H9 (cell line): ENCODE measurements around the gene HPCAL1. TPM values are rescaled to one million over a fixed set of nuclear protein-coding genes. Genes with fewer than 3 reads are reported as not detected.

Source experiments
- DNase-seq: peaks from one replicate; pipeline ENCODE4 v3.0.0-alpha.2; 2017
- H2AFZ ChIP-seq: one replicate; pipeline ENCODE4 v1.6.1; 2013; ENCODE audit warnings: mild to moderate bottlenecking, low read length, control low read depth, moderate library complexity
- H2AK5ac ChIP-seq: 2 replicates; pipeline ENCODE4 v1.6.1; 2013; ENCODE audit warnings: low read length, control low read depth, mixed read lengths; ENCODE audit not compliant: insufficient read length
- H2BK120ac ChIP-seq: one replicate; pipeline ENCODE4 v1.6.1; 2013; ENCODE audit warnings: low read depth, mild to moderate bottlenecking, low read length, control low read depth, inconsistent platforms; ENCODE audit not compliant: poor library complexity, severe bottlenecking
- H2BK12ac ChIP-seq: 2 replicates; pipeline ENCODE4 v1.6.1; 2013; ENCODE audit warnings: low read length, control low read depth, mixed read lengths, low read depth; ENCODE audit not compliant: insufficient read length
- H2BK15ac ChIP-seq: 2 replicates; pipeline ENCODE4 v1.6.1; 2013; ENCODE audit warnings: low read depth, low read length, control low read depth
- H2BK20ac ChIP-seq: one replicate; pipeline ENCODE4 v1.6.1; 2013; ENCODE audit warnings: low read depth, mild to moderate bottlenecking, low read length, control low read depth, inconsistent platforms; ENCODE audit not compliant: poor library complexity, severe bottlenecking
- H2BK5ac ChIP-seq: 2 replicates; pipeline ENCODE4 v1.6.1; 2013; ENCODE audit warnings: low read length, control low read depth, mixed read lengths; ENCODE audit not compliant: insufficient read length
- H3K14ac ChIP-seq: 2 replicates; pipeline ENCODE4 v1.6.1; 2013; ENCODE audit warnings: low read length, control low read depth; ENCODE audit not compliant: insufficient read depth
- H3K18ac ChIP-seq: 2 replicates; pipeline ENCODE4 v1.6.1; 2013; ENCODE audit warnings: low read depth, mild to moderate bottlenecking, mixed read lengths, low read length, control low read depth; ENCODE audit not compliant: insufficient read length
- H3K23ac ChIP-seq: 2 replicates; pipeline ENCODE4 v1.6.1; 2013; ENCODE audit warnings: low read length, control low read depth, mixed read lengths, low read depth; ENCODE audit not compliant: insufficient read length
- H3K23me2 ChIP-seq: 2 replicates; pipeline ENCODE4 v1.6.1; 2013; ENCODE audit warnings: low read depth, mild to moderate bottlenecking, mixed read lengths, low read length, control low read depth; ENCODE audit not compliant: insufficient read length, poor library complexity, severe bottlenecking
- H3K27ac ChIP-seq: 2 replicates; pipeline ENCODE4 v1.5.1; 2013; ENCODE audit warnings: low read length, control low read depth, mixed read lengths, low read depth; ENCODE audit not compliant: insufficient read length
- H3K27me3 ChIP-seq: 2 replicates; pipeline ENCODE4 v1.6.1; 2013; ENCODE audit warnings: low read length, control low read depth, inconsistent platforms; ENCODE audit not compliant: insufficient read depth
- H3K4ac ChIP-seq: 2 replicates; pipeline ENCODE4 v1.6.1; 2013; ENCODE audit warnings: low read depth, mild to moderate bottlenecking, control low read depth, inconsistent platforms, low read length, moderate library complexity
- H3K4me1 ChIP-seq: 2 replicates; pipeline ENCODE4 v1.6.1; 2013; ENCODE audit warnings: low read length, control low read depth, inconsistent platforms; ENCODE audit not compliant: insufficient read depth
- H3K4me2 ChIP-seq: 2 replicates; pipeline ENCODE4 v1.6.1; 2013; ENCODE audit warnings: low read length, control low read depth, mixed read lengths; ENCODE audit not compliant: insufficient read length, insufficient read depth
- H3K56ac ChIP-seq: 2 replicates; pipeline ENCODE4 v1.6.1; 2013; ENCODE audit warnings: low read depth, mild to moderate bottlenecking, mixed read lengths, low read length, control low read depth; ENCODE audit not compliant: insufficient read length
- H3K79me1 ChIP-seq: 2 replicates; pipeline ENCODE4 v1.6.1; 2013; ENCODE audit warnings: low read depth, mild to moderate bottlenecking, moderate library complexity, low read length, control low read depth, inconsistent platforms; ENCODE audit not compliant: insufficient read depth, poor library complexity, severe bottlenecking
- H3K79me2 ChIP-seq: 2 replicates; pipeline ENCODE4 v1.6.1; 2013; ENCODE audit warnings: low read length, control low read depth, inconsistent platforms; ENCODE audit not compliant: insufficient read depth
- H3K9ac ChIP-seq: 2 replicates; pipeline ENCODE4 v1.6.1; 2013; ENCODE audit warnings: low read length, control low read depth, mixed read lengths; ENCODE audit not compliant: insufficient read length; ENCODE audit errors: extremely low read depth
- H3K9me3 ChIP-seq: one replicate; pipeline ENCODE4 v1.6.1; 2013; ENCODE audit warnings: low read depth, low read length, inconsistent platforms; ENCODE audit not compliant: control insufficient read depth
- H3T11ph ChIP-seq: one replicate; pipeline ENCODE4 v1.6.1; 2013; ENCODE audit warnings: mild to moderate bottlenecking, low read length, control low read depth, inconsistent platforms
- H4K20me1 ChIP-seq: one replicate; pipeline ENCODE4 v1.6.1; 2013; ENCODE audit not compliant: control insufficient read depth, insufficient read length, insufficient read depth
- H4K5ac ChIP-seq: 2 replicates; pipeline ENCODE4 v1.6.1; 2013; ENCODE audit warnings: low read depth, mild to moderate bottlenecking, mixed read lengths, low read length, control low read depth; ENCODE audit not compliant: insufficient read length
- H4K8ac ChIP-seq: replicated peaks from 2 replicates; pipeline ENCODE4 v1.6.1; 2013; ENCODE audit warnings: low read length, control low read depth, mixed read lengths, low read depth; ENCODE audit not compliant: insufficient read length
- H4K91ac ChIP-seq: 2 replicates; pipeline ENCODE4 v1.6.1; 2013; ENCODE audit warnings: low read depth, mild to moderate bottlenecking, moderate library complexity, mixed read lengths, low read length, control low read depth; ENCODE audit not compliant: insufficient read length
- H3K27ac Mint-ChIP-seq, 3 experiments: 2 replicates in 2 of 3; 3 replicates in 1 of 3; pipeline ENCODE4 v1.8.0; 2020 to 2021; ENCODE audit warnings: mixed read lengths in 3 of 3, mild to moderate bottlenecking in 1 of 3, moderate library complexity in 1 of 3
- H3K27me3 Mint-ChIP-seq: 2 replicates; pipeline ENCODE4 v1.8.0; 2021; ENCODE audit warnings: low read depth, mild to moderate bottlenecking, moderate library complexity, mixed read lengths
- H3K36me3 Mint-ChIP-seq, 3 experiments: 2 replicates in 2 of 3; 3 replicates in 1 of 3; pipeline ENCODE4 v1.8.0; 2020 to 2021; ENCODE audit warnings: low read depth in 3 of 3, mixed read lengths in 3 of 3; ENCODE audit not compliant: insufficient read depth in 1 of 3
- H3K4me1 Mint-ChIP-seq, 2 experiments: 2 replicates each; pipeline ENCODE4 v1.8.0; 2020; ENCODE audit warnings: mixed read lengths in 2 of 2
- H3K4me3 Mint-ChIP-seq, 2 experiments: 2 replicates in 1 of 2; 3 replicates in 1 of 2; pipeline ENCODE4 v1.8.0; 2020 to 2021; ENCODE audit warnings: mild to moderate bottlenecking in 2 of 2, mixed read lengths in 2 of 2, moderate library complexity in 1 of 2
- H3K9me3 Mint-ChIP-seq, 2 experiments: 2 replicates in 1 of 2; 3 replicates in 1 of 2; pipeline ENCODE4 v1.8.0; 2020; ENCODE audit warnings: mild to moderate bottlenecking in 2 of 2, mixed read lengths in 2 of 2, moderate library complexity in 1 of 2
- CTCF ChIP-seq: fragments of 200-600 bp; sonication (generic); conservative IDR thresholded peaks from 3 replicates; pipeline ENCODE4 v1.8.0; 2021; ENCODE audit warnings: antibody characterized with exemption, mild to moderate bottlenecking
- WGBS: extraction: QIAGEN DNeasy Blood & Tissue Kit; methylation state at CpG from one replicate; pipeline ENCODE4 v1.1.7; 2013; ENCODE audit warnings: missing lambda C conversion rate, low lambda C conversion rate, mixed read lengths; ENCODE audit not compliant: insufficient read length; ENCODE audit errors: extremely low coverage; 5-methylcytosine and 5-hydroxymethylcytosine counted together
- total RNA-seq: library from RNA; stranded (reverse); gene quantifications from 2 replicates; pipeline ENCODE4 v1.2.1, GENCODE V29; 2021

Gene HPCAL1
- total RNA-seq, 1 experiment from 2014 or later: 4.7 TPM

GRCh38 chr2:10340593-10340975 lies 37.9 kb downstream of the HPCAL1 start:
- Histone ChIP-seq H3K4ac (no peak overlapping the region), H3K4me1 (no peaks in the 10 kb centered on the region), H3K27ac (no peak overlapping the region), H3T11ph (no peak overlapping the region), H4K5ac (no peak overlapping the region), H2BK120ac (no peak overlapping the region), H3K14ac (no peak overlapping the region; the same call in 1 of the 2 replicates), H3K79me1 (no peaks in the 10 kb centered on the region), H3K4me2 (no peak overlapping the region), H3K9me3 (no peaks in the 10 kb centered on the region), H4K91ac (no peak overlapping the region), H3K9ac (no peak overlapping the region), H2BK20ac (no peak overlapping the region), H2AK5ac (no peak overlapping the region), H2BK15ac (no peak overlapping the region), H3K56ac (no peak overlapping the region), H3K27me3 (no peaks in the 10 kb centered on the region; the same call in 1 of the 2 replicates), H4K20me1 (no peaks in the 10 kb centered on the region), H2AFZ (no peak overlapping the region), H4K8ac (no peak overlapping the region), H2BK12ac (no peak overlapping the region), H3K23ac (no peak overlapping the region), H2BK5ac (no peak overlapping the region), H3K18ac (no peak overlapping the region), H3K23me2 (no peaks in the 10 kb centered on the region), H3K79me2 (no peaks in the 10 kb centered on the region)
- TF ChIP-seq CTCF: no peak
- Mint-ChIP-seq H3K9me3 (peaks cover 1 to 2% of the 10 kb centered on the region in 2 experiments; a peak in 2 of 5 replicates), H3K27ac (no peak overlapping the region), H3K4me3 (no peak overlapping the region), H3K4me1 (no peaks in the 10 kb centered on the region; a peak in 1 of 4 replicates), H3K27me3 (peaks cover 1% of the 10 kb centered on the region; the same call in 1 of the 2 replicates), H3K36me3 (peaks cover 0 to 2% (median 0%) of the 10 kb centered on the region in 3 experiments; a peak in 1 of 7 replicates)
- no peak for DNase-seq
- WGBS: no CpG with 5 or more reads among the region's 7 CpGs
